SK-N-SH (cell line): Measurements from ENCODE around the gene TPSAB1.

ENCODE experiments used
- TF ChIP-seq, protein P1 (sequence below): fragments of 200-600 bp; sonication (generic); IDR thresholded peaks from 2 replicates; pipeline ENCODE4 v1.6.1; 2017; ENCODE audit warnings: antibody characterized with exemption, mild to moderate bottlenecking, moderate library complexity
- TF ChIP-seq, protein P2 (sequence below): IDR thresholded peaks from 2 replicates; pipeline ENCODE4 v1.6.1; 2012; ENCODE audit warnings: mild to moderate bottlenecking, low read depth, low read length, moderate library complexity

DNA sequence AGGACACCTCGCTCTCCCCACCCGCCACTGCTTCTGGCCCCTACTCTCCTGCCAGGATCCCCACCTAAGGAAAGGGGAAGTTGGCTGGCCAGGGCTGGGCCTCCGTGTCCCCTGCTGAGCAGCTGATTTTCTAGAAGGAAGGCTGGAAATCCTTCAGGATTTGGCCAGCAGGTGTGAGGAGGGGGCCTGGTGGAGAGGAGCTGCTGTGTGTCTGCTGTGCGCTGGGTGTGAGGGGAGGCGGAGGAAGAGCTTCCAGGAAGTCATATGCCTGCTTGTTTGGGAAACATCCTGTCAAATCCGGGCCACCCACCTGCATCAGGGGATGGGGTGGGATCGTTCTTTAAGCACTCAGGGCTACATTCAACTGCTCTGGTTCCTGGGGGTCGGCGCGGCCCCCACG is 44.0 kb upstream of the TPSAB1 start:
- TF ChIP-seq, protein P1, sequence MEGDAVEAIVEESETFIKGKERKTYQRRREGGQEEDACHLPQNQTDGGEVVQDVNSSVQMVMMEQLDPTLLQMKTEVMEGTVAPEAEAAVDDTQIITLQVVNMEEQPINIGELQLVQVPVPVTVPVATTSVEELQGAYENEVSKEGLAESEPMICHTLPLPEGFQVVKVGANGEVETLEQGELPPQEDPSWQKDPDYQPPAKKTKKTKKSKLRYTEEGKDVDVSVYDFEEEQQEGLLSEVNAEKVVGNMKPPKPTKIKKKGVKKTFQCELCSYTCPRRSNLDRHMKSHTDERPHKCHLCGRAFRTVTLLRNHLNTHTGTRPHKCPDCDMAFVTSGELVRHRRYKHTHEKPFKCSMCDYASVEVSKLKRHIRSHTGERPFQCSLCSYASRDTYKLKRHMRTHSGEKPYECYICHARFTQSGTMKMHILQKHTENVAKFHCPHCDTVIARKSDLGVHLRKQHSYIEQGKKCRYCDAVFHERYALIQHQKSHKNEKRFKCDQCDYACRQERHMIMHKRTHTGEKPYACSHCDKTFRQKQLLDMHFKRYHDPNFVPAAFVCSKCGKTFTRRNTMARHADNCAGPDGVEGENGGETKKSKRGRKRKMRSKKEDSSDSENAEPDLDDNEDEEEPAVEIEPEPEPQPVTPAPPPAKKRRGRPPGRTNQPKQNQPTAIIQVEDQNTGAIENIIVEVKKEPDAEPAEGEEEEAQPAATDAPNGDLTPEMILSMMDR: no peak
- TF ChIP-seq, protein P2, sequence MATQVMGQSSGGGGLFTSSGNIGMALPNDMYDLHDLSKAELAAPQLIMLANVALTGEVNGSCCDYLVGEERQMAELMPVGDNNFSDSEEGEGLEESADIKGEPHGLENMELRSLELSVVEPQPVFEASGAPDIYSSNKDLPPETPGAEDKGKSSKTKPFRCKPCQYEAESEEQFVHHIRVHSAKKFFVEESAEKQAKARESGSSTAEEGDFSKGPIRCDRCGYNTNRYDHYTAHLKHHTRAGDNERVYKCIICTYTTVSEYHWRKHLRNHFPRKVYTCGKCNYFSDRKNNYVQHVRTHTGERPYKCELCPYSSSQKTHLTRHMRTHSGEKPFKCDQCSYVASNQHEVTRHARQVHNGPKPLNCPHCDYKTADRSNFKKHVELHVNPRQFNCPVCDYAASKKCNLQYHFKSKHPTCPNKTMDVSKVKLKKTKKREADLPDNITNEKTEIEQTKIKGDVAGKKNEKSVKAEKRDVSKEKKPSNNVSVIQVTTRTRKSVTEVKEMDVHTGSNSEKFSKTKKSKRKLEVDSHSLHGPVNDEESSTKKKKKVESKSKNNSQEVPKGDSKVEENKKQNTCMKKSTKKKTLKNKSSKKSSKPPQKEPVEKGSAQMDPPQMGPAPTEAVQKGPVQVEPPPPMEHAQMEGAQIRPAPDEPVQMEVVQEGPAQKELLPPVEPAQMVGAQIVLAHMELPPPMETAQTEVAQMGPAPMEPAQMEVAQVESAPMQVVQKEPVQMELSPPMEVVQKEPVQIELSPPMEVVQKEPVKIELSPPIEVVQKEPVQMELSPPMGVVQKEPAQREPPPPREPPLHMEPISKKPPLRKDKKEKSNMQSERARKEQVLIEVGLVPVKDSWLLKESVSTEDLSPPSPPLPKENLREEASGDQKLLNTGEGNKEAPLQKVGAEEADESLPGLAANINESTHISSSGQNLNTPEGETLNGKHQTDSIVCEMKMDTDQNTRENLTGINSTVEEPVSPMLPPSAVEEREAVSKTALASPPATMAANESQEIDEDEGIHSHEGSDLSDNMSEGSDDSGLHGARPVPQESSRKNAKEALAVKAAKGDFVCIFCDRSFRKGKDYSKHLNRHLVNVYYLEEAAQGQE: no peak
